ENCODE results near the gene TENT4B. TPM values are rescaled to one million over a fixed set of nuclear protein-coding genes. Genes with fewer than 3 reads are reported as not detected.

TENT4B gene
- total and polyA plus RNA-seq, 5 donors from 2014 or later, result 3.5 to 19.7 (median 3.6) TPM

DNA sequence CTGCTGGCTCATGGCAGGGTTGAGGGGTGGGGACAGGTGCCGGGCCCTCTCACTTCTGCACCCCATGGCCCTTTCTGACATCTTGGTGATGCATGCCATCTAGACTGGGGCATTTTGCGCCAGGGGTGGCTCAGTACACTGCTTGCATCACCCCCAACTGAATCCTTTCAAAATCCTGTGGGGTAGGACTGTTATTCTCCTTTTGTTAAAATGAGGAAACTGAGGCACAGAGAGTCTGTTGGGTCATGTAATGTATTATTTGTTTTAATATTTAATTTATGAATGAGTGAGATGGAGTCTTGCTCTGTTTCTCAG lies 123.2 kb downstream of the TENT4B start:
- peaks cover 18% of the 10 kb centered on the region for H3K36me3 Mint-ChIP-seq
- H3K27ac ChIP-seq (ENCODE audit: insufficient read depth, low read length, poor library complexity, severe bottlenecking), result peak overlapping the region; percentile 88
- no peaks in the 10 kb centered on the region for H3K36me3 ChIP-seq (ENCODE audit: control insufficient read depth, insufficient read depth, low read length)
- H3K4me3 Mint-ChIP-seq, result peak overlapping the region; percentile 78 to 98 (median 92)
- H3K4me3 ChIP-seq (ENCODE audit: low read depth, low read length), result no peak overlapping the region
- no peaks in the 10 kb centered on the region for H3K27me3 Mint-ChIP-seq
- H3K9me3 Mint-ChIP-seq, result no peaks in the 10 kb centered on the region
- peak overlapping the region; percentile 31 to 99 (median 98) for H3K27ac Mint-ChIP-seq
- DNase-seq, result no peak
- H3K4me1 ChIP-seq (ENCODE audit: control insufficient read depth, insufficient read depth, low read length, poor library complexity, severe bottlenecking), result peaks cover 99% of the 10 kb centered on the region
- no peaks in the 10 kb centered on the region for H3K27me3 ChIP-seq (ENCODE audit: control insufficient read depth, insufficient read depth, low read length)
- peaks cover 26 to 99% (median 67%) of the 10 kb centered on the region in 4 donors for H3K4me1 Mint-ChIP-seq
- no peak for ATAC-seq (ENCODE audit: low read depth in 2 of 2)
- H3K9me3 ChIP-seq (ENCODE audit: control insufficient read depth in 2 of 2, low read length in 2 of 2), result no peaks in the 10 kb centered on the region

DNA sequence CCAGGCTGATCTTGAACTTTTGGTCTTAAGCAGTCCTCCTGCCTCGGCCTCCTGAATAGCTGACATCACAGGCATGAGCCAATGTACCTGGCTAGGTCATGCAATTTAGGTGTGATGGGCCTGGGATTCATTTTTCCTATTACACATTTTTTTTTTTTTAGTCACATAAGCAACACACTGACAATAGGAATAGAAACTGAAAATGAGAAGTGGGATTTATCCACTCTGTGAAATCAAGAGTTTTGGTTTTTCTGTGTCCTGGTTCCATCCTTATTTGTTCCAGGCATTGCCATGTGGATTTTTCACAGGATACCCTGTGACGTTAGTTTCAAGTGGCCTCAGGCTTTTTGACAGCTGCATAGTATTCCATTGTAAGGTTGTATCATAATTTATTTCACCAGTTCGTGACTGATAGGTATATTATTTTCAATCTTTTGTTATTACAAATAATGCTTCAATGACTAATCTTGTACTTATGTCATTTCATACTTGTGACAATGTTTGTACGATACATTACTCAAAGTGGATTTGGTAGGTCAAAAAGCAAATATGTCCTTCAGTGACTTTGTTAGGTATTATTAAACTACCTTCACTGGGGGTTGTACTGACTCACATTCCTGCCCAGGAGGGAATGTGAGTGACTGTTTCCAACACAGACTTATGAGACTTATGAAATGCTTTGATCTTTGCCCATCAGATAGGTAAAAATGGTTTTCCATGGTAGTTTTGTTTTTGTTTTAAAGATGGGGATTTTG lies 123.9 kb downstream of the TENT4B start:
- Mint-ChIP-seq H3K4me1 (peaks cover 26 to 99% (median 67%) of the 10 kb centered on the region in 4 donors), H3K9me3 (no peaks in the 10 kb centered on the region), H3K27me3 (no peaks in the 10 kb centered on the region), H3K27ac (peak overlapping the region; percentile 66 to 92 (median 87)), H3K36me3 (peaks cover 18% of the 10 kb centered on the region), H3K4me3 (peak overlapping the region; percentile 68 to 98 (median 80))
- no peak for ATAC-seq (ENCODE audit: low read depth in 2 of 2)
- DNase-seq, result no peak
- Histone ChIP-seq H3K9me3 (ENCODE audit: control insufficient read depth in 2 of 2, low read length in 2 of 2) (no peaks in the 10 kb centered on the region), H3K36me3 (ENCODE audit: control insufficient read depth, insufficient read depth, low read length) (no peaks in the 10 kb centered on the region), H3K27me3 (ENCODE audit: control insufficient read depth, insufficient read depth, low read length) (no peaks in the 10 kb centered on the region), H3K4me1 (ENCODE audit: control insufficient read depth, insufficient read depth, low read length, poor library complexity, severe bottlenecking) (peaks cover 99% of the 10 kb centered on the region), H3K4me3 (ENCODE audit: low read depth, low read length) (peak overlapping the region; percentile 20), H3K27ac (ENCODE audit: insufficient read depth, low read length, poor library complexity, severe bottlenecking) (peak overlapping the region; percentile 62)

DNA sequence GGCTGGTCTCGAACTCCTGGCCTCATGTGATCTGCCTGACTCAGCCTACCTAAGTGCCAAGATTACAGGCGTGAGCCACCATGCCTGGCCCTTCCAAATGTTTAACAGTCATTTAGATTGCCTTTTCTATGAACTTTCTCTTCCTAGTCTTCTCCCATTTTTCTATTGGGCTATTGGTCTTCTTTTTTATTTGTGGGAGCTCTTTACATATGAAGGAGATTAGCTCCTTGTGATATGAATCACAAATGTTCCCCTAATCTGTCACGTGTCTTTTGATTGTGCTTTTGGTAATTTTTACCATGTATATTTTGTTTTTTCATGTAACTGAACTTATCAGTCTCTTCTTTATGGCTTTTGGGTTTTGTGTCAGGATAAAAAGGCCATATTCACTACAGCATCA lies 125.1 kb downstream of the TENT4B start:
- no peaks in the 10 kb centered on the region for H3K27me3 ChIP-seq (ENCODE audit: control insufficient read depth, insufficient read depth, low read length)
- Mint-ChIP-seq H3K4me1 (peaks cover 26 to 99% (median 69%) of the 10 kb centered on the region in 4 donors), H3K27me3 (no peaks in the 10 kb centered on the region), H3K9me3 (no peaks in the 10 kb centered on the region), H3K4me3 (peak overlapping the region; percentile 56 to 98 (median 75)), H3K27ac (peak overlapping the region; percentile 66 to 92 (median 87)), H3K36me3 (peaks cover 10% of the 10 kb centered on the region)
- peak overlapping the region; percentile 62 for H3K27ac ChIP-seq (ENCODE audit: insufficient read depth, low read length, poor library complexity, severe bottlenecking)
- DNase-seq (no peak), ATAC-seq (ENCODE audit: low read depth in 2 of 2) (no peak)
- H3K4me1 ChIP-seq (ENCODE audit: control insufficient read depth, insufficient read depth, low read length, poor library complexity, severe bottlenecking), result peaks cover 99% of the 10 kb centered on the region
- H3K36me3 ChIP-seq (ENCODE audit: control insufficient read depth, insufficient read depth, low read length), result no peaks in the 10 kb centered on the region
- H3K4me3 ChIP-seq (ENCODE audit: low read depth, low read length), result peak overlapping the region; percentile 54
- no peaks in the 10 kb centered on the region for H3K9me3 ChIP-seq (ENCODE audit: control insufficient read depth in 2 of 2, low read length in 2 of 2)

DNA sequence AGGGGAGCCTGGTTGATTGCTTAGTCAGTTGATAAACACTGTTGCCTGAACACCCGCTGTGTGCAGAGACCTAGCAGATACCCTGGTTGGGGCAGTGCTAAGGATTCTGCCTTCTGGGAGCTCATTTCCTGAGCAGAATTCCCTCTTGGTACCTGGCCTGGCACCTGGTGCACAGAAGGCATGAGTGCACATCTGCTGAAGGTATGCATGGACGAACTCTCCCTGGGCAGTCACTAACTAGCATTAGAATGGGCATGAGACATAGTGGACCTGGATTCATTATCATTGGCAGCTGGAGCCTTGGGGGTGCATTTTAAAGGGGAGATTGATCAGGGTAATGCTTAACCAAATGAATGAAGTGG lies 126.4 kb downstream of the TENT4B start:
- Histone ChIP-seq H3K27me3 (ENCODE audit: control insufficient read depth, insufficient read depth, low read length) (no peaks in the 10 kb centered on the region), H3K9me3 (ENCODE audit: control insufficient read depth in 2 of 2, low read length in 2 of 2) (no peaks in the 10 kb centered on the region), H3K4me3 (ENCODE audit: low read depth, low read length) (peak overlapping the region; percentile 32), H3K27ac (ENCODE audit: insufficient read depth, low read length, poor library complexity, severe bottlenecking) (peak overlapping the region; percentile 62), H3K36me3 (ENCODE audit: control insufficient read depth, insufficient read depth, low read length) (no peaks in the 10 kb centered on the region), H3K4me1 (ENCODE audit: control insufficient read depth, insufficient read depth, low read length, poor library complexity, severe bottlenecking) (peaks cover 100% of the 10 kb centered on the region)
- peaks cover 26 to 99% (median 66%) of the 10 kb centered on the region in 4 donors for H3K4me1 Mint-ChIP-seq
- H3K4me3 Mint-ChIP-seq, result peak overlapping the region; percentile 3 to 98 (median 62)
- peak overlapping the region; percentile 21 to 87 (median 66) for H3K27ac Mint-ChIP-seq
- ATAC-seq (ENCODE audit: low read depth in 2 of 2) (no peak), DNase-seq (no peak)
- H3K36me3 Mint-ChIP-seq, result peaks cover 8% of the 10 kb centered on the region
- H3K27me3 Mint-ChIP-seq, result no peaks in the 10 kb centered on the region
- no peaks in the 10 kb centered on the region for H3K9me3 Mint-ChIP-seq

DNA sequence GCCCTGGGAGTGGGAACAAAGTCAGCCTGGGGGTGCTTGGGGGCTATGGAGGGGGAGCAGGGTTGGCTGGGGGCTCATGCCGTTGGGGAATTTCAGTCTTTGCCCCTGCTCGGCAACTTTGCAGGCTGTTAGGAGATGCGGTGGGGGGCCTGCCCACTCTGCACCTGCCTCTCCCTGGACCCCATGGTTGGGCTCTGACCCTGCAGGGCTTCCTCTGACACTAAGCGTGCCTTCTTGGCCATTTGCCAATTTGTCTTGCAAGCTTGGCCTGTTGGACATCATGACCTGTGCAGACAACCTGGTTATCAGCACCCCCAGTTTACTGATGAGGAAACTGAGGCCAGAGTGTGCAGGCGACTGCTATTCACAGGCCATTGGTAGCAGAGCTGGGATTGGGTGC lies 127.8 kb downstream of the TENT4B start:
- DNase-seq, result no peak

More for the DNA sequence above, 127.8 kb downstream of the TENT4B start:
- H3K4me1 Mint-ChIP-seq, result peaks cover 26 to 99% (median 71%) of the 10 kb centered on the region in 4 donors
- Histone ChIP-seq H3K4me1 (ENCODE audit: control insufficient read depth, insufficient read depth, low read length, poor library complexity, severe bottlenecking) (peaks cover 100% of the 10 kb centered on the region), H3K27me3 (ENCODE audit: control insufficient read depth, insufficient read depth, low read length) (no peaks in the 10 kb centered on the region), H3K36me3 (ENCODE audit: control insufficient read depth, insufficient read depth, low read length) (no peaks in the 10 kb centered on the region), H3K27ac (ENCODE audit: insufficient read depth, low read length, poor library complexity, severe bottlenecking) (peak overlapping the region; percentile 62), H3K4me3 (ENCODE audit: low read depth, low read length) (no peak overlapping the region), H3K9me3 (ENCODE audit: control insufficient read depth in 2 of 2, low read length in 2 of 2) (no peaks in the 10 kb centered on the region)
- no peaks in the 10 kb centered on the region for H3K9me3 Mint-ChIP-seq
- peaks cover 12% of the 10 kb centered on the region for H3K36me3 Mint-ChIP-seq
- no peak for ATAC-seq (ENCODE audit: low read depth in 2 of 2)
- no peaks in the 10 kb centered on the region for H3K27me3 Mint-ChIP-seq
- peak overlapping the region in 3 of 4 donors; percentile 81 to 98 (median 86) for H3K4me3 Mint-ChIP-seq
- H3K27ac Mint-ChIP-seq, result peak overlapping the region; percentile 21 to 69 (median 66)

Other genes starting within 250 kb of the TENT4B start
- 36.6 TPM for gene CNEP1R1, start 128.1 kb upstream of the TENT4B start, total RNA-seq
- gene CNEP1R1, start 128.1 kb upstream of the TENT4B start, polyA plus RNA-seq, result 10 to 100 TPM; 16.8 to 24.1 (median 21.2) TPM
- gene HEATR3, start 87.3 kb upstream of the TENT4B start, total RNA-seq, result 28.7 TPM
- gene HEATR3, start 87.3 kb upstream of the TENT4B start, polyA plus RNA-seq, result 1 to 10 TPM; 4.5 to 6.7 (median 5.7) TPM
- 233 TPM for gene ADCY7, start 113.2 kb downstream of the TENT4B start, total RNA-seq
- 10 to 100 TPM; 33.1 to 52.3 (median 46.6) TPM for gene ADCY7, start 113.2 kb downstream of the TENT4B start, polyA plus RNA-seq
- 88.6 TPM for gene BRD7, start 215.7 kb downstream of the TENT4B start, total RNA-seq
- gene BRD7, start 215.7 kb downstream of the TENT4B start, polyA plus RNA-seq, result 10 to 100 TPM; 23.3 to 45.5 (median 32.1) TPM